Ramos (cell line): ENCODE data around the gene RASL11B.

Experiments used
- in situ Hi-C: fragments of 300-500 bp; cut with MboI; formaldehyde crosslinking; loops from one replicate; pipeline ENCODE4 v1.14.3; 2022; ENCODE audit warnings: low sequenced_read_pairs; ENCODE audit not compliant: unreplicated experiment

The RASL11B gene

GRCh38 chr4:52904421-52904820 is 42.3 kb downstream of the RASL11B start:
- in situ Hi-C loops: no loop called here

DNA sequence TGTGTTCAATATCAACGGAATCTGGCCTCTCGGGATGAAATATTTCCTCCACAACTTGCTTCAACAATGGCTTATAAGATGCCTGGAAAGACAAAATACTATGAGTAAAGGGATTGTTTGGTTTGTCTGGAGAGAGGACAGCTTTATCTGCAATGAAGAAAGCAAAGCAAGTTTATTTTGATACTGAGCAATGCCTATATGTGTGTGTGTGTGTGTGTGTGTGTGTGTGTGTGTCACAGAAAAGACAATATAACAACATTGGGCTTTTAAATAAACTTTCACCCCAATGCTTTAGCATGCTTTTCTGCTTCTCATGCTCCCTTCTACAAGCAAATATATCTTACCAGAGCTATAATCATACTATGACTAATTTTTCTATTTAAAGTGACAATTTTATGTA is 45.4 kb downstream of the RASL11B start:
- in situ Hi-C loops: no loop called here

DNA sequence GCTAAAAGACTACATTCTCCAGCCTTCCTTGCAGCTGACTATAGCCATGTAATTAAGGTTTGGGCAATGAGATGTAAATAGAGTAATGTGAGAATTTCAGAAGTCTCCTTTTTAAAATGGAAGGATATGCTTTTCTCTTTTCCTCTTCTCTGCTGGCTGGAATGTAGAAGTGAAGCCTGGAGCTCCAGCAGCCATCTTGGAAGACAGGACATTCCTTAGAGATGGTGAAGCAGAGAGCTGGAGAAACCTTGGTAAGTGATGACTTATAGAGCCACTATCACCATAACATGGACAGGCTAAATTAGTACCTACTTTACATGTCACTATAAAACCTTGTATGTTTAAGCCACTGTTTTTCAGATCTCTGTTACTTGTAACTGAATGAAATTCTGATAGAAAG is 48.0 kb downstream of the RASL11B start:
- in situ Hi-C loops: no loop called here

DNA sequence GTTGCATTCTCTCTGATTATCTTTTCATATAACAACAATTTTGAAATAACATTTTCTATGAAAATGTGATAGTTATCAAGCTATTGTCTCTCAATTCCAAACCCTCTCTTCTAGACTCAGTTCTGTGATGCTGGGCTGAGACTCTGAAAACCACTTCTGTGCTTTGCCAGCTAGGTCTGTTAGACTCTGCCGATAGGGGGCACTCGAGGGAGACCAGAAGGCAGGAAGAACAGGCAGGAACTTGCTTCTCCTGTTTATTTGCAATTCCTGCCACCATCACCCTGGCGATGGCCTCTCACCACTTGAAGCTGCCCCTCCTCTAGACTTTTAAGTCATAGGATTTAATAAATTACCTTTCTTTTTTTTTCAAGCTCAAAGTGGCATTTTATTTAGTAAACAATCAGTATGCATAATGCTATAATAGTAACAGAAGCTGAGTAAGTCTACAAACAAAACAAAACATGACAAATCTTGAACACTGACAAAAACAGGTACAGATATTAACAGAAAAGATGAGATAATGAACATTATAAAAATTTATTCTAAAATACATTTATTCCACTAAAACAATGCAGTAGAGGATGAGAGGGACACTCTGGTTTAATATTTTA is 49.7 kb downstream of the RASL11B start:
- in situ Hi-C loops: no loop called here

DNA sequence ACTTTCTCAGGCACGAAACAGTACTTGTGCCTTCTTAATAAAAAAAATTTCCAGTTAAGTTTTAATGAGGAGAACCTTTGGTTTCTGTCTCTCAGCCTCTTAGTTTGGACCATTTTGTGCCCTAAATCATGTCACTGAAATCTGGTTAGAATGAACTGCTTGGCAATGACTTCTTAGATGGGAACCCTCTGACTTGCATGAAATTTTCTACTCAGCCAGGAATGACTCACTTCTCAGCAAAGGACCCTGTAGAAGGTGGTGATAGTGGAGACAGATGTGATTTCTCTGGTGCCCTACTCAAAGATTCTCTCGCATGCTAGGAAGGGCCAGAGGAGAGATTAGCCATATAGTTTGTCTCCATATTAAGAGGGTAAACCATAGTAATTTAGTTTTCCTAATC is 50.5 kb downstream of the RASL11B start:
- in situ Hi-C loops: no loop called here

- in situ Hi-C loops: no loop called here
Measured at GRCh38 chr4:52914051-52914605, 52.0 kb downstream of the RASL11B start.

DNA sequence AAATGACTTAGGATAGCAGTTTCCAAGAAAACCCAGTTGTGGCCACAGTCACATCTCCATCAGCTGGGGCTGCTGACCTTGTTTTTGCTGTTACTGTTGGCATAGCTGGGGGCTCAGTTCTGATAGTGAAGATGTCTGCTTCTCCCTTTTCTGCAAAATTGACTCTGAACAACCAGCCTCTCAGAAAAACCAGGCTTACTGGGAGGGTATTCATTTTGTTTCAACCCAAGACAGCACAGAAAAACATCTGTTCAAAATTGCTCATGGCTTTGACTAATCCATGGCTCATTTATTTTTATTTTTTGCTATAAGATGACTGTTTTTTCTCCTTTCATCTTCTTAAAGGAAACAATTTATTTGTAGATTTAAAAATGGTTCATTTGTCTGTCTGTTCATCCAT is 53.1 kb downstream of the RASL11B start:
- in situ Hi-C loops: no loop called here

- in situ Hi-C loops: no loop called here
Measured at GRCh38 chr4:52915730-52916300, 53.7 kb downstream of the RASL11B start.
